Endodermal cell (in vitro differentiated cells): Measurements from ENCODE around the gene SLC17A9. TPM values are rescaled to one million over a fixed set of nuclear protein-coding genes. Genes with fewer than 3 reads are reported as not detected.

Source experiments
- DNase-seq: peaks from one replicate; pipeline ENCODE4 v3.0.0-alpha.2; 2017
- H3K27ac ChIP-seq: 2 replicates; pipeline ENCODE4 v1.5.1; 2013; ENCODE audit warnings: mild to moderate bottlenecking, low read depth, low read length, moderate library complexity
- H3K27me3 ChIP-seq: 2 replicates; pipeline ENCODE4 v1.6.1; 2013; ENCODE audit warnings: mild to moderate bottlenecking, low read length, moderate library complexity; ENCODE audit not compliant: insufficient read depth, control insufficient read depth, poor library complexity, severe bottlenecking
- H3K36me3 ChIP-seq: 2 replicates; pipeline ENCODE4 v1.7.0; 2013; ENCODE audit warnings: mild to moderate bottlenecking, low read length, moderate library complexity; ENCODE audit not compliant: control insufficient read depth, insufficient read depth
- H3K4me1 ChIP-seq: one replicate; pipeline ENCODE4 v1.7.0; 2013; ENCODE audit warnings: low read length; ENCODE audit not compliant: control insufficient read depth, insufficient read depth
- H3K4me3 ChIP-seq: 2 replicates; pipeline ENCODE4 v1.5.1; 2013; ENCODE audit warnings: mild to moderate bottlenecking, low read length, moderate library complexity
- H3K9ac ChIP-seq: 2 replicates; pipeline ENCODE4 v1.6.1; 2013; ENCODE audit warnings: mild to moderate bottlenecking, low read length, moderate library complexity; ENCODE audit not compliant: poor library complexity, severe bottlenecking; ENCODE audit errors: extremely low read depth
- H3K9me3 ChIP-seq: 2 replicates; pipeline ENCODE4 v1.6.1; 2013; ENCODE audit warnings: mild to moderate bottlenecking, low read length, moderate library complexity; ENCODE audit not compliant: control insufficient read depth
- H3K27ac Mint-ChIP-seq: 2 replicates; pipeline ENCODE4 v1.8.0; 2020; ENCODE audit warnings: mixed read lengths
- H3K27me3 Mint-ChIP-seq: 2 replicates; pipeline ENCODE4 v1.8.0; 2021; ENCODE audit warnings: mild to moderate bottlenecking, mixed read lengths; ENCODE audit not compliant: insufficient read depth
- H3K36me3 Mint-ChIP-seq: 2 replicates; pipeline ENCODE4 v1.8.0; 2020; ENCODE audit warnings: low read depth, mixed read lengths
- H3K4me1 Mint-ChIP-seq: 2 replicates; pipeline ENCODE4 v1.8.0; 2020; ENCODE audit warnings: mixed read lengths
- H3K4me3 Mint-ChIP-seq: 2 replicates; pipeline ENCODE4 v1.8.0; 2020; ENCODE audit warnings: mild to moderate bottlenecking, moderate library complexity, mixed read lengths
- H3K9me3 Mint-ChIP-seq: 2 replicates; pipeline ENCODE4 v1.8.0; 2020; ENCODE audit warnings: mild to moderate bottlenecking, mixed read lengths
- WGBS, 2 experiments: methylation state at CpG; one replicate each; pipeline versions ENCODE4 v1.1.5 to v1.1.7; 2013; ENCODE audit warnings: missing lambda C conversion rate in 2 of 2, mixed read lengths in 1 of 2; ENCODE audit not compliant: insufficient coverage in 1 of 2, insufficient read length in 1 of 2; 5-methylcytosine and 5-hydroxymethylcytosine counted together
- total RNA-seq, 2 donors: library from RNA; stranded (reverse); fragmentation: NEBNext Ultra II Directional in 1 of 2; extraction: Animal tissue kit (Norgen Biotek cat#: 25700) in 1 of 2; gene quantifications; 2 replicates in 1 of 2; 3 replicates in 1 of 2; pipeline ENCODE4 v1.2.1, GENCODE V29; 2021
- TF ChIP-seq, protein P1 (sequence below): fragments of 200-600 bp; sonication (generic); conservative IDR thresholded peaks from 2 replicates; pipeline ENCODE4 v1.5.0; 2021; ENCODE audit warnings: antibody characterized with exemption, mild to moderate bottlenecking

SLC17A9 gene
- total RNA-seq, 2 donors from 2014 or later, result 8.9 to 10.2 TPM

DNA sequence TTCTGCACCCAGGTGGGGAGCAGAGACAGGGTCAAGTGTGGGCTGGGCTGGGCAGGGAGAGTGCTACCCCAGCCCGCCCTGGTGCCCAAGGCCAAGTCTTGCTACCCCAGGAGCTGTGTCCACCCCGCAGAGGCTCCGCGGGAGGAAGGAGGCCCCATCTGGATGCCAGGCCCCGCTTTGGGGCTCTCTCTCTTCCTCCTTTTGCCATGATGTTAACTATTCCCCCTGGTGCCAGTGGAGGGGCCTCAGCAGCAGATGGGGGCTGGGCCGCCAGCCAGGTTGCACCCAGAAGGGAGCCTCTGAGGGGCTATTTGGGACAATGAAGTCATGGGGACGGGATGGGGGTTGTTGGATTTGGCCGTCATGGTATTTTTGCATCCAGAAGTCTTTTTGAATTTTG is 9.3 kb downstream of the SLC17A9 start:
- no peak overlapping the region for H3K4me3 Mint-ChIP-seq
- WGBS, 2 experiments, result 91 to 93% methylated on average over 8 of the region's 8 CpGs
- Histone ChIP-seq H3K4me3 (no peak overlapping the region), H3K27me3 (no peaks in the 10 kb centered on the region), H3K27ac (no peak overlapping the region), H3K9ac (no peak overlapping the region), H3K36me3 (no peaks in the 10 kb centered on the region), H3K4me1 (no peaks in the 10 kb centered on the region), H3K9me3 (no peaks in the 10 kb centered on the region)
- no peaks in the 10 kb centered on the region for H3K36me3 Mint-ChIP-seq
- no peaks in the 10 kb centered on the region for H3K9me3 Mint-ChIP-seq
- DNase-seq, result no peak
- H3K4me1 Mint-ChIP-seq, result no peaks in the 10 kb centered on the region
- H3K27ac Mint-ChIP-seq, result no peak overlapping the region
- no peaks in the 10 kb centered on the region for H3K27me3 Mint-ChIP-seq
- TF ChIP-seq, protein P1, sequence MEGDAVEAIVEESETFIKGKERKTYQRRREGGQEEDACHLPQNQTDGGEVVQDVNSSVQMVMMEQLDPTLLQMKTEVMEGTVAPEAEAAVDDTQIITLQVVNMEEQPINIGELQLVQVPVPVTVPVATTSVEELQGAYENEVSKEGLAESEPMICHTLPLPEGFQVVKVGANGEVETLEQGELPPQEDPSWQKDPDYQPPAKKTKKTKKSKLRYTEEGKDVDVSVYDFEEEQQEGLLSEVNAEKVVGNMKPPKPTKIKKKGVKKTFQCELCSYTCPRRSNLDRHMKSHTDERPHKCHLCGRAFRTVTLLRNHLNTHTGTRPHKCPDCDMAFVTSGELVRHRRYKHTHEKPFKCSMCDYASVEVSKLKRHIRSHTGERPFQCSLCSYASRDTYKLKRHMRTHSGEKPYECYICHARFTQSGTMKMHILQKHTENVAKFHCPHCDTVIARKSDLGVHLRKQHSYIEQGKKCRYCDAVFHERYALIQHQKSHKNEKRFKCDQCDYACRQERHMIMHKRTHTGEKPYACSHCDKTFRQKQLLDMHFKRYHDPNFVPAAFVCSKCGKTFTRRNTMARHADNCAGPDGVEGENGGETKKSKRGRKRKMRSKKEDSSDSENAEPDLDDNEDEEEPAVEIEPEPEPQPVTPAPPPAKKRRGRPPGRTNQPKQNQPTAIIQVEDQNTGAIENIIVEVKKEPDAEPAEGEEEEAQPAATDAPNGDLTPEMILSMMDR, result no peak

DNA sequence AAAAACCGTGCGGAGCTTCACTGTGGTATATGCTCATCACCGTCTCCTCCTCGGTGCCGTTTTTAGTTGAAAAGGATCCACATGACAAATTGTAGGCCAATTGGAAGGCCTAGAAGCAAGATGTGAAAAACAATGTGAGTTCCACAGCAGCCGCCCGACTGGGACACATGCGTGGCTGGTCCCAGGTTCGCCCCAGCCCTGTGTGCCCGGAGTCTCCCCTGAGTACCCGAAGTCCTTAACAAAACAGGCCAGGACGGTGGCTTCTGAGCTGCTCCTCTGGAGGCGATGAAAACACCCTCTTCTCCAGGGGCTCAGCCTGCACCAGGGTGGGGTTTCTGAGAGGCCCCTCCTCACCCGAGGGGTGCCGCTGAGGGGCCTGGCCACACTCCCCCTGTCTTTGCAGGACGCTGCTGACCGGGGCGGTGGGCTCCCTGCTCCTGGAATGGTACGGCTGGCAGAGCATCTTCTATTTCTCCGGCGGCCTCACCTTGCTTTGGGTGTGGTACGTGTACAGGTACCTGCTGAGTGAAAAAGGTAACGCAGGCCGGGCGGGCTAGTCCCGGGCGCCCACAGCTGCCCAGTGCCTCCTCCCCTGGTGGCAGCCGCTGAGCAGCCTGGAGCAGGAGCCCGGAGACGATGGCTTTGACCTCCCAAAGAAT is 9.8 kb downstream of the SLC17A9 start:
- no peaks in the 10 kb centered on the region for H3K36me3 Mint-ChIP-seq
- H3K9me3 ChIP-seq, result no peaks in the 10 kb centered on the region
- no peaks in the 10 kb centered on the region for H3K27me3 ChIP-seq
- no peak overlapping the region for H3K4me3 ChIP-seq
- no peaks in the 10 kb centered on the region for H3K4me1 Mint-ChIP-seq
- H3K9ac ChIP-seq, result no peak overlapping the region
- H3K27me3 Mint-ChIP-seq, result no peaks in the 10 kb centered on the region
- no peak for DNase-seq
- H3K27ac ChIP-seq, result no peak overlapping the region
- H3K4me3 Mint-ChIP-seq, result no peak overlapping the region
- no peaks in the 10 kb centered on the region for H3K9me3 Mint-ChIP-seq
- TF ChIP-seq, protein P1, result no peak
- H3K36me3 ChIP-seq, result no peaks in the 10 kb centered on the region
- H3K4me1 ChIP-seq, result no peaks in the 10 kb centered on the region
- WGBS, 2 experiments, result 93 to 95% methylated on average over 18 to 30 of the region's 30 CpGs
- no peak overlapping the region for H3K27ac Mint-ChIP-seq

DNA sequence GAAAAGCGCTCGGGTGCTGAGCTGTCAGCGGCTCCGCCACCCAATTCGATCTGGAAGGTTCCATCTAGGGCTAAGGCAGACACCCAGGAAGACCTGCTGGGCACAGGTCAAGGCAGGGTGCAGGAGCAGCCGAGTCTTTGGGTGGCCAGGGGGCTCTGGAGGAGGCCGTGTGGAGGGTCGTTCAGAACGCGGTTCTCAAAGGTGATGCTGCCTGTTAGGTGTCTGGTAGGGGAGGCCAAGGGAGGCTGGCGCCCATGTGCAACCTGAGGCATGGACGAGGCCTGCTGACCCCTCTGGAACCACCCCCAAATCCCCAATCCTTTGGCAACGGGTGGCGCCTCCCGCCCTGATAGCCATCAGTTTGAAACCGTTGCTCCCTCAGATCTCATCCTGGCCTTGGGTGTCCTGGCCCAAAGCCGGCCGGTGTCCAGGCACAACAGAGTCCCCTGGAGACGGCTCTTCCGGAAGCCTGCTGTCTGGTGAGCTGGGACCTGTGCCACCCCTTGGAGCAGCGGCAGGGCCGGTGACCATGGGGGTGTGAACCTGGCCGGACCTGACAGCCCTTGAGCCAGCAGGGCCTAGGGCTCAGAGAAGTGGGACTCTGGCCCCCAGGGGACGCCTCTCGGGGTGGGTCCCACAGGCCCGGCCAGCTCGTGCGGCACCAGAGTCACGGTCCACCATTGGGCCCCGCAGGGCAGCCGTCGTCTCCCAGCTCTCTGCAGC is 10.5 kb downstream of the SLC17A9 start:
- WGBS, 2 experiments, result 87 to 90% methylated on average over 16 to 32 of the region's 32 CpGs
- no peak overlapping the region for H3K4me3 Mint-ChIP-seq

More for the DNA sequence above, 10.5 kb downstream of the SLC17A9 start:
- Histone ChIP-seq H3K27me3 (no peaks in the 10 kb centered on the region), H3K4me1 (no peaks in the 10 kb centered on the region), H3K9ac (no peak overlapping the region), H3K9me3 (no peaks in the 10 kb centered on the region), H3K4me3 (no peak overlapping the region), H3K36me3 (no peaks in the 10 kb centered on the region), H3K27ac (no peak overlapping the region)
- Mint-ChIP-seq H3K27me3 (no peaks in the 10 kb centered on the region), H3K27ac (no peak overlapping the region), H3K36me3 (no peaks in the 10 kb centered on the region), H3K9me3 (no peaks in the 10 kb centered on the region), H3K4me1 (no peaks in the 10 kb centered on the region)
- TF ChIP-seq, protein P1, result no peak
- no peak for DNase-seq
